NCI-H748 (cell line): Measurements from ENCODE around the gene TMA7.
"Not testable (repeated sequence)": the region's sequence is repeated elsewhere in the genome, so short reads cannot be mapped to it uniquely, and the experiment has no call there.

Experiments used
- DNase-seq: peaks from one replicate; lab custom pipeline; 2025; ENCODE audit not compliant: unreplicated experiment; lab: John Stamatoyannopoulos, UW

TMA7 gene

GRCh38 chr3:48467110-48467454 is 27.0 kb downstream of the TMA7 start:
- DNase-seq = no peak

- no peak for DNase-seq
These were observed 27.6 kb downstream of the TMA7 start for GRCh38 chr3:48467473-48468267.

- DNase-seq = no peak
These were observed 28.3 kb downstream of the TMA7 start for GRCh38 chr3:48468329-48468731.

- DNase-seq = no peak
These were observed 29.2 kb downstream of the TMA7 start for GRCh38 chr3:48469046-48469915.

- no peak for DNase-seq
These were observed 30.2 kb downstream of the TMA7 start for GRCh38 chr3:48470286-48470685.

- no peak for DNase-seq
These were observed 32.5 kb downstream of the TMA7 start for GRCh38 chr3:48472673-48472922.

GRCh38 chr3:48472923-48473616 is 33.0 kb downstream of the TMA7 start:
- peak; percentile 75 for DNase-seq

GRCh38 chr3:48473617-48473952 is 33.5 kb downstream of the TMA7 start:
- no peak for DNase-seq

- DNase-seq = not testable (repeated sequence)
These were observed 34.0 kb downstream of the TMA7 start for GRCh38 chr3:48474031-48474430.

- no peak for DNase-seq
These were observed 34.6 kb downstream of the TMA7 start for GRCh38 chr3:48474619-48475018.

- no peak for DNase-seq
These were observed 35.1 kb downstream of the TMA7 start for GRCh38 chr3:48475188-48475587.

GRCh38 chr3:48476426-48477053 is 36.5 kb downstream of the TMA7 start:
- no peak for DNase-seq

GRCh38 chr3:48477959-48478520 is 38.0 kb downstream of the TMA7 start:
- no peak for DNase-seq

GRCh38 chr3:48478626-48479555 is 38.8 kb downstream of the TMA7 start:
- no peak for DNase-seq

GRCh38 chr3:48480891-48481290 is 40.8 kb downstream of the TMA7 start:
- DNase-seq = not testable (repeated sequence)

- not testable (repeated sequence) for DNase-seq
These were observed 42.8 kb downstream of the TMA7 start for GRCh38 chr3:48482822-48483221.

GRCh38 chr3:48486952-48487351 is 46.9 kb downstream of the TMA7 start:
- no peak for DNase-seq

- DNase-seq = no peak
These were observed 52.6 kb downstream of the TMA7 start for GRCh38 chr3:48492461-48493202.

- DNase-seq = no peak
These were observed 53.1 kb downstream of the TMA7 start for GRCh38 chr3:48493203-48493501.
